Transverse colon (tissue), 4 donors: ENCODE measurements around the gene RPP30. TPM values are rescaled to one million over a fixed set of nuclear protein-coding genes. Genes with fewer than 3 reads are reported as not detected.
"Not testable (repeated sequence)": the region's sequence is repeated elsewhere in the genome, so short reads cannot be mapped to it uniquely, and the experiment has no call there.

Experiments used
- DNase-seq: peaks from one replicate; pipeline ENCODE4 v3.0.0-alpha.2; 2019
- H3K27ac ChIP-seq, 4 donors: fragments of 200-600 bp; sonication (generic); 2 replicates each; pipeline ENCODE4 v1.5.1; 2016 to 2018; ENCODE audit warnings: inconsistent platforms in 4 of 4
- H3K27me3 ChIP-seq: fragments of 200-600 bp; sonication (generic); 2 replicates; pipeline ENCODE4 v1.5.1; 2017; ENCODE audit warnings: inconsistent platforms
- H3K36me3 ChIP-seq, 4 donors: fragments of 200-600 bp; sonication (generic); 2 replicates each; pipeline ENCODE4 v1.5.1; 2017 to 2019; ENCODE audit warnings: inconsistent platforms in 4 of 4
- H3K4me1 ChIP-seq, 4 donors: fragments of 200-600 bp; sonication (generic); 2 replicates each; pipeline ENCODE4 v1.5.1; 2017 to 2020; ENCODE audit warnings: inconsistent platforms in 4 of 4
- H3K4me3 ChIP-seq, 4 donors: fragments of 200-600 bp; sonication (generic); 1 replicate in 1 of 4; 2 replicates in 3 of 4; pipeline versions ENCODE4 v1.5.1 to v1.6.1; 2017 to 2019; ENCODE audit warnings: inconsistent platforms in 4 of 4
- H3K9me3 ChIP-seq, 2 donors: fragments of 200-600 bp; sonication (generic); 2 replicates each; pipeline ENCODE4 v1.5.1; 2017 to 2019; ENCODE audit warnings: inconsistent platforms in 2 of 2
- CTCF ChIP-seq, 5 experiments: fragments of 200-600 bp in 3 of 5; fragments of 450-650 bp in 2 of 5; sonication (generic) in 3 of 5; IDR thresholded peaks; 1 replicate in 2 of 5; 2 replicates in 3 of 5; pipeline ENCODE4 v1.5.1; 2016 to 2017; ENCODE audit warnings: antibody characterized with exemption in 5 of 5, inconsistent platforms in 3 of 5, mild to moderate bottlenecking in 2 of 5, moderate library complexity in 1 of 5
- EP300 ChIP-seq: sonication (generic); formaldehyde crosslinking; IDR thresholded peaks from one replicate; pipeline ENCODE4 v1.6.1; 2017; ENCODE audit warnings: antibody characterized with exemption, low read depth
- POLR2A ChIP-seq: fragments of 450-650 bp; IDR thresholded peaks from one replicate; pipeline ENCODE4 v1.6.1; 2016; ENCODE audit warnings: antibody characterized with exemption, mild to moderate bottlenecking, moderate library complexity
- POLR2AphosphoS5 ChIP-seq, 3 donors: sonication (generic); formaldehyde crosslinking; IDR thresholded peaks; one replicate each; pipeline ENCODE4 v1.6.1; 2016; ENCODE audit warnings: antibody characterized with exemption in 3 of 3
- WGBS, 2 donors: methylation state at CpG; one replicate each; pipeline ENCODE4 v1.1.5; 2018; ENCODE audit warnings: low coverage in 1 of 2; 5-methylcytosine and 5-hydroxymethylcytosine counted together
- in situ Hi-C, 4 donors: fragments of 200-750 bp; cut with MboI; loops; one replicate each; pipeline versions ENCODE4 v1.15.0 to v1.15.1; 2017; ENCODE audit warnings: low sequenced_read_pairs in 3 of 4, low pct_ligation_motif_present in 1 of 4, low pct_unique_long_range_greater_than_20kb in 1 of 4
- intact Hi-C: fragments of 100-400 bp; cut with DNase I; formaldehyde crosslinking; loops from one replicate; pipeline ENCODE4 v1.15.1; 2023; ENCODE audit warnings: low total_unique reads
- total RNA-seq, 4 donors: library from RNA; depleted of rRNA; stranded (reverse); fragments of >200 nt; gene quantifications; one replicate each; pipeline ENCODE4 v1.1.0, GENCODE V29; 2016

The RPP30 gene
- total RNA-seq, 4 donors from 2014 or later = 4.6 to 48.3 (median 18.7) TPM

- no peak for TF ChIP-seq EP300
- no peak for TF ChIP-seq POLR2A
- no peak for TF ChIP-seq CTCF (IDR thresholded peaks at IDR 0.05)
- TF ChIP-seq POLR2AphosphoS5 (IDR thresholded peaks at IDR 0.05) = no peak
- H3K27me3 ChIP-seq = peaks cover 7% of the 10 kb centered on the region
- WGBS, 2 donors = 20 to 35% methylated on average over 7 to 8 of the region's 8 CpGs
- H3K4me3 ChIP-seq = peak overlapping the region; percentile 55 to 88 (median 79)
- H3K9me3 ChIP-seq = peaks cover 0 to 7% of the 10 kb centered on the region in 2 donors
- peak overlapping the region in 2 of 4 donors; percentile 74 to 75 for H3K27ac ChIP-seq
- H3K36me3 ChIP-seq = peaks cover 0 to 15% (median 0%) of the 10 kb centered on the region in 4 donors
- peaks cover 11 to 21% (median 18%) of the 10 kb centered on the region in 4 donors for H3K4me1 ChIP-seq
- in situ Hi-C loops = loop anchor here in 1 of 4 donors (25.0 kb wide), 1 partner anchor 1060 kb away; no protein-coding TSS in a partner anchor
- intact Hi-C loops = no loop called here
- DNase-seq = no peak
Measured at GRCh38 chr10:90872648-90873020, 860 bp downstream of the RPP30 start.

GRCh38 chr10:90879062-90879461 lies 7.3 kb downstream of the RPP30 start:
- DNase-seq = no peak
- WGBS, 2 donors = 85 to 93% methylated on average over 2 of the region's 2 CpGs
- TF ChIP-seq POLR2AphosphoS5 (IDR thresholded peaks at IDR 0.05) (no peak), EP300 (no peak), CTCF (IDR thresholded peaks at IDR 0.05) (no peak)
- no peaks in the 10 kb centered on the region for H3K27me3 ChIP-seq
- peaks cover 0 to 1% (median 0%) of the 10 kb centered on the region in 4 donors for H3K4me1 ChIP-seq
- in situ Hi-C loops (loop anchor here in 1 of 4 donors (25.0 kb wide), 1 partner anchor 383 kb away; no protein-coding TSS in a partner anchor), intact Hi-C loops (no loop called here)
- no peak overlapping the region for H3K27ac ChIP-seq
- no peaks in the 10 kb centered on the region for H3K9me3 ChIP-seq
- peaks cover 0 to 34% (median 3%) of the 10 kb centered on the region in 4 donors for H3K36me3 ChIP-seq
- no peak overlapping the region for H3K4me3 ChIP-seq

DNA sequence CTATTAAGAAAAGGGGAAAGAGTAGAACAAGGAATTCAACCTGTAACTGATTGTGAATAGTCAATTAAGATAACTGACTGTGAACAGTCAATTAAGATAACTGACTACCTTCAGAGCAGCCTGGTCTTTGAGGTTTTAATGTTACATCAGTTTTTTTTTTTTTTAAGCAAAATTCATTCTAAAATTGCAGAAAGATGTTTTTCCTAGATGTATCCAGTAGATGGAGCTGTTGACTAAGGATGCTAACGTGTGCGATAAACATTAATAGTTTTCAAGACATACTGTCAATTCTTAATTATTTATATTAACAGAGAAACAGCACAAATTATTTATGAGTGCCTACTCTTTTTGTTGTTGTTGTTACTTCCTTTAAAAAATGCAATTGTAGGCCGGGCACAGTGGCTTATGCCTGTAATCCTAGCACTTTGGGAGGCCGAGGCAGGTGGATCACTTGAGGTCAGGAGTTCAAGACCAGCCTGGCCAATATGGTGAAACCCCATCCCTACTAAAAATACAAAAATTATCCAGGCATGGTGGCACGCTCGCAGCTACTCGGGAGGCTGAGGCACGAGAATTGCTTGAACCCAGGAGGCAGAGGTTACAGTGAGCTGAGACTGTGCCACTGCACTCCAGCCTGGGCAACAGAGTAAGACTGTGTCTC lies 8.4 kb downstream of the RPP30 start:
- H3K9me3 ChIP-seq, H3K27ac ChIP-seq, H3K4me3 ChIP-seq, H3K27me3 ChIP-seq, H3K4me1 ChIP-seq, intact Hi-C loops, DNase-seq: not testable (repeated sequence)
- peak; percentile 45 to 70 (median 58) for TF ChIP-seq CTCF (IDR thresholded peaks at IDR 0.05)
- WGBS, 2 donors = 64 to 73% methylated on average over 8 of the region's 8 CpGs
- in situ Hi-C loops = loop anchor here in 1 of 4 donors (25.0 kb wide), 1 partner anchor 382 kb away; no protein-coding TSS in a partner anchor
- H3K36me3 ChIP-seq = peaks cover 0 to 34% (median 3%) of the 10 kb centered on the region in 4 donors

DNA sequence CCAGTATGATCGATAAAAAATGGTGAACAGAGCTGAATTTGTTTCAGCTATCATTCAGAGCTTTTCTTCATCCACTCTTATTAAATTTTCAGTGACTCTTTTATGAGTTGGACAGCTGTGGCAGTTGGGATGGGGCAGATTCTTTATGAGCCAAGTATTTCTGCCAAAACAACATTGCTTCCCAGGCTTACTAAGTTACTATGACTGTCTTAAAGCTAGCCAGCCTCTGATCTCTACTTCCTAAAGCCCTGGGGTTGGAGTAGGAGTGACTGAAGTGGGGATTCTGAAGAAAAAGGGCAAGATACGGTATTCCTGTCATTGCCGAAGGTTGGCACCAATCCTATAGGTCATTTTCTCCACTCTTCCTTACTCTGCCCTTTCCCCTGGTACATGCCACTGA lies 12.7 kb downstream of the RPP30 start:
- Histone ChIP-seq H3K9me3 (no peaks in the 10 kb centered on the region), H3K36me3 (peaks cover 0 to 25% (median 10%) of the 10 kb centered on the region in 4 donors), H3K27me3 (no peaks in the 10 kb centered on the region), H3K4me1 (peaks cover 0 to 5% (median 2%) of the 10 kb centered on the region in 4 donors), H3K27ac (peak overlapping the region in 1 of 4 donors; percentile 32), H3K4me3 (no peak overlapping the region)
- WGBS, 2 donors = 79 to 82% methylated on average over 3 of the region's 3 CpGs
- no peak for DNase-seq
- intact Hi-C loops = no loop called here
- TF ChIP-seq CTCF (IDR thresholded peaks at IDR 0.05) = no peak
- no peak for TF ChIP-seq EP300
- TF ChIP-seq POLR2A = no peak
- TF ChIP-seq POLR2AphosphoS5 (IDR thresholded peaks at IDR 0.05) = no peak
- in situ Hi-C loops = loop anchor here in 1 of 4 donors (25.0 kb wide), 1 partner anchor 378 kb away; no protein-coding TSS in a partner anchor
